NK-92 (cell line): ENCODE results near the gene CDH13.

Experiments used
- DNase-seq: peaks from one replicate; lab custom pipeline; 2025; ENCODE audit not compliant: unreplicated experiment; lab: John Stamatoyannopoulos, UW

The CDH13 gene

DNA sequence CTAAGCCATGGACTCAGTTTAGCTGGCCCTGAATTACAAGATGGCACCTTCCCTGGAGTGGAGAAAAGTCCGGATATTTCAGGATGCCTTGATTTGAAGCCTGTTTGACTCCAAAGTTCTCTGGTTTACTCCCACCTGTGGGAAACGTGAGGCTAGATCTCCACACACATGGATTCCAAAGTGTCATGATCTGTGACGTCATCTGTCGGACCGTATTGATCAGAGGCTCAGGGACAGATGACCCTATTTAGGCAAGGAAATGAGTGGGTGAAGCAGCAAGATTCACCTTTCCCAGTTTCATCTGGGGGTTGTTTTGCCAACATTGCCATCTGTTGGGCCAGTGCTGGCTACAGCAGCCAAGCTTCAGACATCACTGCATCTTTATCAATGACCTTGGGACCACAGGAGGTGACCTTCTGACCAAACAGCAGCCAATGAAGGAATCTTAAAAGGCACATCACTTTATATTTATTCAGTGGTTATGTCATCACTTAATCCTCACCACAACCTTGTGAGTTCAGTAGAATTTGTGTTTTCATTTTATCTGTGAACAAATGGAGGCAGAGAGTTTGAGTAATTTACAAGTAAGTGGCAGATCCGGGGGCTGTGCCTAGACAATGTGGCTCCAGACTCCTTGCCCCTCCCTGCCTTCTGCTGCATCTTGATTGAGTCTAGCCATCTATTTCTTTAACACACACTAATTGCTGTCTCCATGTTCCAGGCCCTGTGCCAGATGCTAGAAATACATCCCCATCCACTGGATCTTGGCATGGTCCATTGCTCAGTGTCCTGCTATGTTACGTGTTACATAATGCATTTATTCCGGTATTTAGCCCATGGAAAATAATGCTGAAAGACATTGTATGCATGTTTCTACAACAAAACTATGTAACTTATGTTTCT lies 1.5 kb upstream of the CDH13 start:
- no peak for DNase-seq

DNA sequence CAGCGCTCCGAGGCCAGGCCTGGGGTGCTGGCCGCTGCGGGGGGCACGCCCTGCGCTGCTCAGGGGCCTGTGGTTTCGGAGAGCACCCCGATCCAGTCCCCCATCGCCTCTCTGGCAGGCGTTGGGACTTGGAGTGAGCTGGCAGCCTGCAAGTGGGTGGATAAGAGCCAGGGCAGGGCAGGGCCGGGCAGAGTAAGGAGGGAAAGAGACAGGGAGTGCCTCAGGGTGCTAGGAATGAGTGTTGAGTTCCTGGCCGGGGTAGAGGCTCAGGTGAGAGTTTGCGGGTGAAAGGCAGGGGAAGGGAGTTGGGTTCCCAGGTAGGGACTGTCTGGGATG lies 1.3 kb downstream of the CDH13 start:
- no peak for DNase-seq

DNA sequence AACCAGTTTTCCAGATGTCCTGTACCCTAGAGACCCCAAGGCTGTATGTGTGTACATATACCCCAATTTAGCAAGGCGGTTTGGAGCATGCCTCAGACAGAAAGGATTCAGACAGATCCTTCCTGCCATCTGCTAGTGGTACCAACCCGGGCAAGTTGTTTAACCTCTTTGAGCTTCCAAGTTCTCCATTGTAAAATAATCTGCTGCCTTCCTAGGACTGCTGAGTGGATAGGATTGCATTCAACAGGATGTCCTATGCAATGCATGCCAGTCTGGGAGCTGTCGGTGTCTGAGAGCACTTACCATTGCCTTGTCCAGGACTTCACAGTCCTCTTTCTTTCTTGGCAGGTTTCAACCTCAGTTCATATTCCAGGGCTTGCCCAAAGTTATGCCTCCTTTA lies 1.9 kb downstream of the CDH13 start:
- DNase-seq = no peak

DNA sequence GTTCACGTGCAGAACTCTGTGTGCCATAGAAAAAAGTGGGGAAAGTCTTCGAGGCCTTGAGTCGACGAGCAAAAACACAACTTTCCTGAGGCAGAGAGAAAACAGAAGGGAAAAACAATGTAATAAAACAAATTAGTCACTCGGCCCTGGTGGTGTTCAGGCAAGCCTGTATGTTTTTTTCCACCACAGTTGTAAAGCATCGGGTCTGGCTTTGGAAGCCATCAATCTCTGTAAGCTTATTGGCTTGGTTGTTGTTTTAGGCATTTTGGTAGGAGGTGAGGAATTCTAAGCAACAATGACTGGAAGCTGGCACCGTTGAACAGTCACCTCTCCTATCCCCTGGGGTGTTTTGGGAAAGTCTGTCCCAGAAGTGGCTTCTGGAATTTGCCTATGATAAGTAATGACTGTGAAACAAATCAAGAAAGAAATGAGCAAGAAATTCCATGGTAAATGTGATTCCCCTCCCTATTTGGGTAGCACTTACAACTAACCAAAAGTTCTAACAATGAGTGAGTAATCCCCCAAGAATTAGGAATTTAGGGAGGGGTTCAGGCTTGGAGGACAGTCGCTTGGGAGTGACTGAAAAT lies 2.8 kb downstream of the CDH13 start:
- no peak for DNase-seq

DNA sequence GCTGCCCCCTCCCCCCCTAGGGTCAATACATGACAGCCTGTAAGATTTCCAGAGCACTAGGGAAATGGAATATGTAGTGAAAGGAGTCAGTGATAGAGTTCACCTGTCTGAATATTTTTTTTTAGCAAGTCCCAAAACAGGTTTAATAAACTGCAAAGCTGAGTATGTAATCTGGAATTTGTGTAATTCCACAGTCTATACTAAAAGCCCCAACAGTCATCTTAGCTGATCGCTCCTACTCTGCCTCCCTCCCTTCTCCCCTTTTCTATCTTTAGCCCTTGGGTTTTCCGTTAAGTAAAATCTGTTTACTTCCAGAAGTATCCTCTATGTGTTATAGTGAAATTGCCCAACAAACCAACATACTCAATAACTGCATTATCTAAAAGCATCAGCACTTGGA lies 3.5 kb downstream of the CDH13 start:
- DNase-seq = no peak

DNA sequence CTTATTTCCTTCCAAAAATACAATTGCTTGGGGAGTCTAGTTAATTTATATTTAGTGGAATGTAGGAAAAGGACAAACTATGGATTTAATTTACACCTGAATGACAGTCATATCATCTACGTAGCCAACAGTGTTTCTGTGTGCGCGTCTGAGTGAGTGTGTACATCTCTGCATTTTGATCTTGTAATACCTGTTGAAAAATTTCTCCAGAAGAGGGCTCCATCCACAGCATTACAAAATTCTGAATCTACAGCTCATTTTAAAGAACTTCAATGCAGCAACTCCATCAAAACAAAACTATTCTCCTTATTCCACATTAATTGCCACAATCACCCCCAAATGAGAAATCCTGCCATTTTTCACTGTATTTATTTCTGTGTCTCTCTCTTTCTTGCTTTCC lies 3.9 kb downstream of the CDH13 start:
- no peak for DNase-seq

DNA sequence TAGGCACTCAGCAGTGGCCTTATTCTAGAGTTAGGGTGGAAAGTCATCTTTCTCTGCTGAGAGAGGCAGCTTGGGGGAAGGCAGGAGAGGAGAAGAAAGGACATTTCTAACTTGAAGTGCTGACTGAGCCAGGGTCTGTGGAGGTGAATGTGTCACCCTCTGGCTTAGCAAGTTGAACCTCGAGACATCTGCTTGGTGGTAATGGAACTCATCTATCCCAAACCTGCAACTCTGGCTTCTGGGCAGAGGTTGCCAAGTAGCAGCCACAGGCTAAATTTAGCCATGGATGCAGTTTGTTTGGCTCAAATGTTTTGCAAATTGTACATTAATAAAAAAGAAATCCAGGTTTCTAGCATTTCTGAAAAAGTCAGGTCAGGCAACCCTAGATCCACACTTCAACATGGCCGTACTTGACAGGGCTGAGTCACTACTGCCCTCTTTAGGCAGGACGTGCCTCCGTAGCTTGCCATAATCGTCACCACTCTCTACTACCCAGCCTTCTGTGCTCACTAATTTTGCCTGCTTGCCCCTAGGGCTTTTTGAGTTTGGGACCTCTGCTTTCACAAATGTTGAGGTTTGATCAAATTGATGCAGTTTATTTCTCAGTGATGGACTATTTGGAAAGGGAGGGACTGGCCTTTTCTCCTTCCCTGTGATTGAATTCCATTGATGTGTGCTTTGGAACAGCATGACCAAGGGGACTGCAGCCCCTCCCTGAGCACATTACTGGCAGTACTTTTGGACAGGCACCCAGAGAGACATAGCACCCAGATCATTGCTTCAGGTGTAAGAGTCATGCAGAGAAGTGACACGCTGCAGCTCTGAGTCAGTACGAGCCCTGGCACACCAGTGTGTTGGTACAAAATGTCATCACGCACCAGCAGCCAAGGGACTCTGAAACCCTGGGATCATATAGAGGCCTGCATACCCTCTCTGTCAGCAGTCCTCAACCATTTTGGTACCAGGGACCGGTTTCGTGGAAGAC lies 5.2 kb downstream of the CDH13 start:
- DNase-seq = no peak

DNA sequence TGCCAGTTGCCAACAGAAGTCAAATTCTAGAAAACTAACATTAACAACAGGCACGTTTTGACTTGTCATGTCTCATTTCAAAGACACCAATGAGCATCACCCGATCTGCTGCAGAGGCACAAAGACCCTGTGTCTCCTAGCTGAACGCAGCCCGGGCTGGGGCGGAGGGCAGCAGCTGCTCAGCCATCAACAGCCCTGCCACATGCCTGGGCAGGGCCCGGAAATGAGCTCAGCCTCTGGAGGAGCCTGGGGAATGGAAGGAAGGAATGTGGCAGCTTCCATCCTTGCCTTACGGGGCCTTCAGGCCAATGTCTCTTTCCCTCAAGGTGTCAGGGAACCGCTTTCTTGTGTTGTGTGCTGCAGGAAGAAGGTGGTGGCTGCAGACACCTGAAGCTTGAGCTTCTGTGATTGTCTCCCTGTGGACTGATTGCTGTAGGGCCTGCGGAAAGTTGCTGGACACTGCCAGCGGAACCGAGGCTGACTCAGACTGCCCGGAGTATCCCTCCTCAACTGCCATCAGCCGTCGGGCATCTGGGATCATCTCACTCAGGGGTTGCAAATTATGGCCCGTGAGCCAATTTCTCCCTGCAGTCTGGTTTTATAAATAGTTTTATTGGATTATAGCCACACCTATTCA lies 7.3 kb downstream of the CDH13 start:
- DNase-seq = no peak

DNA sequence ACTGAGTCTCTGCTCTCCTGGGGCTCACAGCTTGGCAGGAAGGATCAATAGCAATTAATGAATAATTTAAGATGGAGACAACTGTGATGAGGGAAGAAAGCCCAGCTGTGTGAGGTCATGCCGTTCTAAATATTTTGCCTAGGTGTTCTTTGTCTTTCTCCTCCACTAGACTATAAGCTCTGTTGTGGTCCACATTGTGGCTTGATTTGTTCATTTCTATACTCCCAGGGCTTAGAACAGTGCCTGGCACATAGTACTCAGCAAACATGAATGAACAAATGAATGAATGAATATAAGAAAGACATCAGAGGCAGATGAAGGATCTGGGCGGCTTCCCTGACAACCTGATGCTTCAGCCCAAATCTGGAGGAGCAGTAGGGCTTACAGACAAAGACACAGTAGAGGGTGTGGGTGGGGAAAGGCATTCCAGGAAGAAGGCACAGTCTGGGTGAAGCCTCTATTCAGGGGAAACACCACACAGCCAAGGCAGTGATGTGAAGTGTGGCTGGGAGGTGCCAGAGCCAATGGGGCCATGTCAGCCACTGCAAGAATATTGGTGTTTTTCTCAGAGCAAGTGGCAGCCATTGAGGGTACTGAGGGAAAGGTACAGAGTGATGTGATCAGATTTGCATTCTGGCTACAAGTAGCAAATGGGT lies 8.3 kb downstream of the CDH13 start:
- DNase-seq = no peak

DNA sequence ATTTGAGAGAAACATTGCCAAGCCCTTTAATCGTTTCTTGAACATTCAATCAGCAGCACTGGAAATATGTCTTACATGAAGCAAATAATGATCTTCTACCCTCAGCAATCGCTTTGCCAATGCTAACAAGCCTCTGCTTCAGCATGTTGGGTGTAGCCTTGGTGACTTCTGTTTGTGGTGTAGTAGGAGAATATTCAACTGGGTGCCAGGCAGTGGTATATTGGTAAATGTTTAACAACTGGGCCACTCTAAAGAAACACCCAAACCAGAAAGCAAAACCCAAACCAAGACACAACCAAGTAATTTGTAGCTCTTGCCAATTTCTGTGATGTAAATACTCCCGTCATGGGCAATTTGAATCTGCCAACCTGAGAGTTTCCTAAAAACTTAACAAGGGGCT lies 9.7 kb downstream of the CDH13 start:
- DNase-seq = no peak

DNA sequence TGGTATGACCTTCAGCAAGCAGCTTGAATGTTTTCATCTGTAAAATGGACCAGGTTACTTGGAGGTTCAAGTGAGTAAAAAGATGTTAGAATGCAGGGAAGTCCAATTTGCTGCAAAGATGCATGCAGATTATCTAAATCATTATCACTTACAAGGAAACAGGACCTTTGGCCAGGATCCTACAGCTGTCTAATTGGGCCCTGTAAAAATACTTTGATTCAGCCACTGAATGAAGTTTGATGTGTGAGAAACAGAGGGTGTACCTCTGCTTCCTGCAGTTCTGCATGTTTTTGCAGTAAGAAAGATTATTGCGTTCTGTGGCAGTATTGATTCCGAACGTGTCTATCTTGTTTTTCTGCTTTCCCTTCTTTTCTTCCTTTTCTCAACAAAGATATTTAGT lies 10.2 kb downstream of the CDH13 start:
- DNase-seq = no peak

DNA sequence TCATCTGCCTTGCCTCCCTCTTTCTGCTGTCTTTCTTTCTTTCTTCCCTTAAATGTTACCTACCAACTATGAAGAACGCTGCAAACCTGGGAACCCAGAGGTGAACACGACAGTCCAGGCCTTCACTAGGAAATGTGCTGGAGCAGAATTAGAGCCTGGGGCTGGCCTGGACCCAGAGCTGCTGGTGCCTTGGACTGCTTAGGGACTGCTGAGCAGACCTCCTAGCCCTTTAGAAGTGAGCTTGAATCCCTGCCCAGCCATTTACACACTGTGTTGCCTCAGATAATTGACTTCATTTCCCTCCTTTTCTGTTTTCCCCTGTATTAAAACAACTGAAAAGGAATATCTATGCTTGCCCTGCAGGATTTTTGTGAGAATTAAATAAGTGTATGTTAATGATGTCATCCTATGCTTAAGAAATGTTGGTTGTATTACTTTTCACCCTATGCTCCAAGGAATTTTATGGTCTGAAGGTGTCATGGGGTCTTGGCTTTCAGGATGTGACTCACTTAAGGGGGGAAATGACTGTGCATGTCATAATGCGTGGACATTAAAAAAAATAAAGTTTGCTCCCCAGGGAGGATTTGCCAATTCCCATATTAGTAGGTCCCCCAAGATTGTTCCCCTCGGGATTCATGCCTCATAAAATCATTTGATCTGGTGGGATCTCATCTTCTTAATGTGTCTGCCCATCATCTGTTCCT lies 11.5 kb downstream of the CDH13 start:
- no peak for DNase-seq

DNA sequence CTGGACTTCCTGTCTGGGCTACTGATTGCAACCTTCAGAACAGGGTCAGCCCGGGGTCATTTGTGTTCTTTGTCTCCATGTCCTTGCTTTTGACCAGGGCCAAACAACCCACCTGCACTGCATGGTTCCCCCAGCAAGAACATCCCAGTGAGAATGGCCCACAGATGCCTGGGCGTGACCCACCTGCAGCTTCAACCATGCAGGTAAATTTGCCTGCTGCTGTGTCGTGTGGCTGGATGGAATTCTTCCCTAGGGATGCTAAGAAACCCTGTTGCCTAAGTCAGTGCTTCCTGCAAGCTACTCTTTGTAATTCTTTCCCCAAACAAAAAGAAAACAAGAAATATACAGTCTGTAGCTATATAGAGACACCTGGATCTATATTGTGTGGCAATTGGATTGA lies 12.5 kb downstream of the CDH13 start:
- no peak for DNase-seq

DNA sequence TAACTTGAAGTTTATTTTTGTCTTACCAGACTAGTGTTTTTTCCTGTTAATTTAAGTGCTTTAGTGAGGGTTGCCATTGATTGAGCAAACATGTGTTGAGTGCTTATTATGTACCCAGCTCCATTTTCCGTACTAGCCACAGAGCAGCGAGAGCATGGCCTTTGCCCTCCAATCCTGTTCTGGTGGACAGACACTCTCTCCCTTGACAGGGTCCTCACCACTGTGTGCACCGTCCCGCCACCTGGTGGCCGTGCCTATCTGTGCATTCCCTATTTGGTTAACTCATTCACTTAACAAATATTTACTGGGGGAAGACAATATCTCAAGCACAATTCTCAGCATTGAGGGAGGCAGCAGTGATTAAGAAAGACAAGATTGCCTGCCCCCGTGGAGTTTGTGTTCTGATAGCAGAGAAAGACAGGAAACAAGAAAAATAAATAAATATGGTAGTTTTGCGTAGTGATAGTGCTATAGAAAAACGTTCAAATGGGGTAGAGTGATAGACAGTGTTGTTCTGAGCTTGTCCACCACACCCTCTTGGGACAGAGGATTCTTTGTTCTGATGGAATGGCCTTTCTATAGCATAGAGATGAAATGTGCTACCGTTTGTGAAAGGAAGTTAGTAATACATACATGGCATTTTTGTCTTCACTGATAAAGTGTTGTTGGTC lies 13.0 kb downstream of the CDH13 start:
- no peak for DNase-seq

DNA sequence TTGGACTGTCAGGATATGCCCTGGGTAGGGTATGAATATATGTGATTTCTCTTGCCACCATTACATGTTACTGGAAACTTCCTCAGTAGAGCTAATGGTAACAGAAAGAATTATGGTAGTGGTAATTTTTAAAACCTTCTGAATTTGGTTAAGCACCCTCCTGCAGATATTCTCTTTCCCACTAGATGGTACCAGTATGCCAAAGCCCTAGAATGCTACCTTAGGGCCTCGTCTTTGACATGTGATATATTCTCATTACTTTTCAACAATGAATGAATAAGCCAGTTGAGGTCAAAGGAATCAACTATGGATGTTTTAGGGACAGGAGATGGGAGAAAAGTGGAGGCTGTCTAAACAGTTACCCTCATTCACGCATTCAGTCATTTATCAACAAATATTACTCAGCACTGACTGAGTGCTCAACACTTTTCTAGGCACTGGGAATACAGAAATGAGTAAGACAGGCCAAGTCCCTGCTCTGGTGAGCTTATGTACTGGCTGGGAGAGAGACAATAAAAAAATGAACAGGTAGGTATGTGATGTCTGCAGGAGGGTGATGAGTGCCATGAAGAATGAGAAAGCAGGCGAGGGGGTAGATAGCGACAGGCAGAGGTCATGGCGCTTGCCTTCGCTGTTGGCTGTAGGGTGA lies 14.7 kb downstream of the CDH13 start:
- no peak for DNase-seq

DNA sequence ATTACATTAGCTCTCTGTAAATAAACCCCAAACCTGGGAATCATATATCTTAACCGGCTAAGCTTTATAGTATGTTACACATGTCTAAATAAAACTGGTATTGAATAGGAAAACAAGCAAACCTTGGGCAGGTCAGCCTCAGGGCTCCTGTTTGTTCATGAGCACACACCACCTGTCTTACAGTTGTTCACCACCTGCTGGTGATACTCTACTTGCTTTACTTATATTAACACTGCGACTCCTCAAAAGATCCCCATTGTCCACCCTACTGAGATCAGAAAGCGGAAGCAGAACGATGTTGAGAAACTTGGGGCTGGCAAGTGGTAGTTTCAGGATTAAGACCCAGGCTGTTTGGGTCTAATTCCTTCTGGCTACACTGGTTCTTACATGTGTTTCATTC lies 16.4 kb downstream of the CDH13 start:
- DNase-seq = no peak

DNA sequence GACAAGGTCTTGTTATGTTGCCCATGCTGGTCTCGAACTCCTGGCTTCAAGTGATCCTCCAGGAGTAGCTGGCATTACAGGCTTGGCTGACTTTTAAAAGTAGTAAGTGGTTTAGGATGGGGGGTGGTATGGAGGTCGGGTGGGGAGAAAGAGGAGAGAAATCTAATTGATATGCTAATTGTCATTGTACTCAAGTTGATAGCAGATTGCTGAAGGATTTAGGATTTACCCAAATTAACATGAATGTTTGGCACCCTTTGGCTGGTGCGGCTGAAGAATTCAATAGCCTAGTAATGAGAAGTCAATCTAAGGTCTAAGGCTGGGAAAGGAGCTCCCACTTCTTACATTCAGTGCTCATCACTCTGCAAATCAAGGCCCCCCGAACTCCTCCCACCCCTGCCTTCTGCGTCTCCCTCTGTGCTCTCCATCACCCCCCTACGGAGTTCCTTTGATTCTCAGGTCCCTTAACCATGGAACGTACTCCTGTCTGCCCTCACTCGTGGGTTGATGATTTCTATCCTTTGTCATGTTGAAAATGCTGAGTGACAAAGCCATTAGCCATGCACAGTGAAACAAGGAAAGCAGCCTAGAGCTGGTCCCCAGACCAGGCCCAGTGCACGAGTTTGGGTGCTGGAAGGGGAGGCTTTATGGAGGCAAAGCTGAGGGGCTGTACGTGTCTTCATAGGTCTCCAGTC lies 17.3 kb downstream of the CDH13 start:
- no peak for DNase-seq

DNA sequence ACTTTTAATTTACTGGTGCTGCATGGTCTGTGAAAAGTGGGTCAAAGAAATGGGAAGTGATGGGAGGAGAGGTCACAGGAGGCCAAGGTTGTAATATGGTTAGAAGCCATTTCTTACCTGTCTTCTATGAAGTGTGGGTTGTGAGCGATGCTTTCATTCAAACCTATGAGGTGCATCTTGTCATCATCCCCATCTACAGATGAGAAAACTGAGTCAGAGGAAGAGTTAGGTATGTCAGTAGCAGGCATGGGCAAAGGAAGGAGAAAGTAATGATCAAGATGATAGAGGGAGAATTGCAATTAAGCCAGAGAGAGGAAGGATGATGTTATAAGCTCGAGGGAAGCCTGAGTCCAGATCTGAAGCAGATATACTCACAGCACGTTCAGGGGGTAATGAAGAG lies 19.7 kb downstream of the CDH13 start:
- no peak for DNase-seq
